Suppressor macrophage treated with lipopolysaccharide for 4 hours (primary cell): ENCODE data around the gene LMO3.

Experiments
- DNase-seq: peaks from one replicate; pipeline ENCODE4 v3.0.0-alpha.2; 2020

Gene LMO3

DNA sequence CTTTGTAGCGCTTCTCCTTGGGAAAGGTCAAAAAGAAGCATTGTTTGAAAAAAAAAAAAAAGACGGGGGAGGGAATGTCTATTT lies at the start of gene LMO3:
Gene LMO3, minus strand, starts transcription at position 46 of the 84 bp plus-strand sequence. CDS start 5,302 bp downstream, outside the sequence.
- DNase-seq: no peak

DNA sequence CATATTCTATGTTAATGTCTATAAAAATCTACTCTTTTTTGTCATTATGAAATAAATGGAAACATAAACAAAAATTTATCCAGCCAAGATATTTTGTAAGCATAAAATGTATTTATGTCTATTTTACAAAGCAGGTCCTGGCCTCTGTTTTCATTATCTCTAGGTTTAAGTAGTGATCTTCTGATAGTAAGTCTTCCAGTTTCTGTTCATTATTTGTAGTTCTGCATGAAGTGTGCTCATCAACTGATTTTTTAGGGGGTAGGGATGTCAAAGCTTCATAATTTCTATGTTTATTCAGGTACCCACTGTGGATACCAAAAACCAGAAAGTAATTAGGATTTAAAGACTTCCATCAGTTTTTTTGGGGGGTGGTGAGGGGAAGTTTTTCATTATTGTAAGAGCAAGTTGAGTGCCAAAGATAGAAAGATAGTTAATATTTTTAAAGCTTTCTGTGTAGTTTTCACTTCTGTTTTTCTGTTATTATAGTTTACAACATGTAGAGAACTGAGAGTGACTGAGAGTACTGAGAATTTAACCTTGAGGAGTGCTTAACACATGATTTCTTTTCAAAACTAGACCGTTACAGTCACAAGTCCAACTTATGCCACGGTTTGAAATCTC lies 30.6 kb upstream of the LMO3 start:
- DNase-seq: no peak

DNA sequence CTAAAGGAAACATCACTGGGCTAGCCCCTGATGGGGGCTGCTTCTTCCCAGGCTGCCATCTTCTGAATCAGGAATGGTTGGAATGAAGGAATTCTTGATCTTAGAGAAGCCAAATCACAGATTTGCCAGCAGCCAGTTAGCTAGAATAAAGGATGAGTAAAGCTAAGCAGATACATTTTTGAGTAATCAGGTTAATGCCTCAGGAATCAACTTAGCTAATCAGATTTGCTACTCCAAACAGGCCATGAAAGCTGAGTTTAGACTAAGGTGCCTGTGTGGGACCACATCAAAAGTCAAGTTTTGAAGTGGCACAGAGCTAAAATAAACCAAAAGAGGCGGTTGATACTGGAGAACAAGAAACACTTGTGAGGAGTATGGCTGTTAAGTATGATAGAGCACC lies 28.8 kb upstream of the LMO3 start:
- no peak for DNase-seq

DNA sequence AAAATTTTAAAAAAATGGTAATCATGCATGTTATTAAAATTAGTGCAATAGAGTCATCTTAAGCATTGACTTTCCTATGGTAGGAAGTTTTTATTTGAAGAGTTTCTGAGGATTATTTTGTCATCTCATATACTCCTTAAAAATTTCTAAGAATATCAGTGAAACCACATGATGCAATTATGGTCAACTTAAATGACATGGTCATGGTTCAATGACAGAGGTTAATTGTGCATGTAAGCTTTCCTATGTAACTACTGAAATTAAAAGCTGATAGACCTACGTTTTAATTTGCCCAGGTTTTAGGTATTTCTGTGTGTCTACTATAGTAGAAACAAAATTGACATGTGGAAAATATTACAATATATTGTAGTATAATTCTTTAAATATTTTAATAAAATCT lies 21.0 kb upstream of the LMO3 start:
- no peak for DNase-seq

DNA sequence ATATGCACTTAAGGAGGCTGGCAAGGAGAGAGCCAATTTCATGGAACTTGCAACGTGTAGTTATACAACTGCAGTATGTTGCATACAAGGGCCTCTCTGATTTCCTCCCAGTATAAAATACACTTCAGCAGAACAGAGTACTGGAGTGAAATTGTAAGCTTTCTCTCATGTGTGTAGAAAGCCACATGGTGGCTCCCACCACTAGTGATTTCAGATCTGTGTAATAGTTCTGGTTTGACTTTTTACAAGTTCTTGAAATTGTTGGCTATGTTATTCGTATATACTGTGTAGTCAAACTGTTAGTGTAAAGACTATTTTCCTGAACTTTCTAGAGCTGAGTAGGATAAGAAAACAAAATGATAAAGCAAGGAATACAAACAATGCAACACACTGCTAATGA lies 16.4 kb upstream of the LMO3 start:
- DNase-seq: no peak

DNA sequence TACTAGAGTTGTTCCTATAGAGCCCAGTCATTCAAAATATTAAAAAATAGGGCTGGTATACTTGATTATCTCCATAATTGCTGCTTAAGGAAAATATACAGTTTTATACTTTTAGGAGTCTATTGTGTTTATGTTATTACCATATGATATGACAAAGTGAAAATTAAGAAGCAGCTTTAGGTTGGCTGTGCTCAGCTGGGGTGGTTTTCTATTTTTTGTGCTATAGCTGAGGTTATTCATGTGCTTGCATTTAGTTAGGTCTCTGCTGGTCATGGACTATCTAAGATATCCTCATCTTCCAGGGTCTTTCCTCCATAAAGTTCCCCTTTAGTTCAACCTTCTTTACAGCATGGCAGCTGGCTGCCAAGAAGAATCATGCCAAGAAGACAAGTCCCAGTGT lies 13.6 kb upstream of the LMO3 start:
- DNase-seq: no peak

DNA sequence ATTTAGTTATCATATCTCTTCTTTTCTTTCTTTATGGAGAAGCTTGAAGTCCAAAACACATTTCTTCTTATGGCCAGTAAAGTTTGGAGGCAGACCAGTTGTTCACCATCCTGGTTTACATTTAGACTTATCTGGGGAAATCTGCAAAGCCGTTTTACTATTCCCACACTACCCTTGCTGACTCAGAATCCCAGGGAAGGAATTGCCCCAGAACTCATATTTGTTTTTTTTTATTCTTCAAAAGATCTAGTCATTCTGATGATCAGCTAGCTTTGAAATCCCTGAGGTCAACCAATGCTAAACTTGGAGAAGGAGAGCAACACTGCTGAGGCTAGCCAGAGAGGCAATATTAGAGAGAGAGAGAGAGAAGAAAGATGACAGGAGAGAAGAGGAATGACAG lies 12.3 kb upstream of the LMO3 start:
- DNase-seq: no peak

DNA sequence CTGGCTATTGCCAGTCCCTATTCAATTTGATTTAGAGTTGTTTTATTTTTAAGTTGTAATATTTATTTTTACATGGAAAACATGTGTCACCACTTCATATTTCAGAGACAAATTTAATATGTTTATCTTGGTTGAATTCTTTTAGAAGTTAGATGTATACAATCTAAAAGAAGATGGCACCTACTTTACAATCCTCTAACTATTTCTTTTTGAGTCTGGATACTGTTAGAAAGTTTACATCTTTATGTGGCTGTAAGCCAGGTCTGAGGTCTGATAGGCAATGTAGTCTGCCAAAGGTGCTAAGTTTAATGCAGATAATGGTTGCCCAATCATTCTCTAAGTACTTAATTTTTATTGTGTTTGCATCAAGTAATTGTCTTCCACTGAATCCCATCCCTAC lies 7.2 kb upstream of the LMO3 start:
- DNase-seq: no peak

DNA sequence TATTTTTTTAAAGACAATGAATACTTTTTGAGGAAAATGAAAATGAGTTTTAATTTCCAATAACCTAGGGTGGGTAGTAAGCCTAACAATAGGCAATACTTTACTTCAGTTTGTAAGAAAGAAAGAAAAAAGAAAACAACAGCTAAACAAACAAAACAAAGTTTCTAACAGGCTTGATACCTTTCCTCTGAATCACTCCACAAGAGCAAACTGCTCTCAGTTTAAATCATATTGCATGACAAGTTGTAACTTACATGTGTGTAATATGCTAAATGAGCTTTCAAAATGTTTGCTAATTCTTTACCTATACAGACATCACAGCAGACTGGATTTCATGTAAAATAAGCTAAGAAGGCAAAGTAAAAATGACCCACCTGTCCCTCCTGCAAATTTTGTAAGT lies 6.7 kb upstream of the LMO3 start:
- no peak for DNase-seq

DNA sequence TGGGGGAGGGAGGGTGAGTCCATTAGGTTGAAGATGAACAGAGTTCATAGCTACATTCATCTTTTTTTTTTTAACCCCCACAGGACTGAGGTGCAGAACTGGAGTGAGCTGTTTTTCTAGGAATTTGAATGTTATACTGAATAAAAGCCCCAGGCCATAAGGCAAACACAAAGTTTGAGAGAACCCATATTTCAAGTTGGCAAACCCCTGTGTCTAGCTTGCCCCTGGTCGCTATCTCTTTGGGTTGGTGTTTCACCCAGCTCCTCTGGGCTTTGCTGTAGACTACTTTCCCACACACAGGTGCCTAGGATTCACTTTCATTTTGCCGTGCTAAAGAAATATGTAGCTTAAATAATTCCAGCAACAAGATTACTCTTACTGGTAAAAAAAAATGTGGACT lies 5.2 kb upstream of the LMO3 start:
- no peak for DNase-seq

DNA sequence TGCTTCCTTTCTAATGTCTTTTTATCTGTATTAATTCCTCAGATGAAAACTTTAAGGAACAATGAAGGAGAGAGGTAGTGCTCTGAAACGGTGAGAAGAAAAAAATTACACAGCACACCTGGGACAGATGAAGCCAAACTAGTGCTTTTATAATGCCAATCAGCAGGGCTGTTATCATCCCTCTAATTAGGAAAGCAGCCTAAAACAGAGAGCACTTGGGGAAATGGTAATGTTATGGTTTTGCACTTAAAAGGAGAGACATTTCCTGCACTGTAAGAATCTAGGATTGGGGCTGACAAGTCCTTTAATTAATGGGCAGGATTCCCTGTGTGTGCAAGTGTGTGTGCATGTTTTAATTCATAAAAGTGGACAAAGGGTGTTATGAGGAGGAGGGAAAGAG lies 4.8 kb upstream of the LMO3 start:
- no peak for DNase-seq

DNA sequence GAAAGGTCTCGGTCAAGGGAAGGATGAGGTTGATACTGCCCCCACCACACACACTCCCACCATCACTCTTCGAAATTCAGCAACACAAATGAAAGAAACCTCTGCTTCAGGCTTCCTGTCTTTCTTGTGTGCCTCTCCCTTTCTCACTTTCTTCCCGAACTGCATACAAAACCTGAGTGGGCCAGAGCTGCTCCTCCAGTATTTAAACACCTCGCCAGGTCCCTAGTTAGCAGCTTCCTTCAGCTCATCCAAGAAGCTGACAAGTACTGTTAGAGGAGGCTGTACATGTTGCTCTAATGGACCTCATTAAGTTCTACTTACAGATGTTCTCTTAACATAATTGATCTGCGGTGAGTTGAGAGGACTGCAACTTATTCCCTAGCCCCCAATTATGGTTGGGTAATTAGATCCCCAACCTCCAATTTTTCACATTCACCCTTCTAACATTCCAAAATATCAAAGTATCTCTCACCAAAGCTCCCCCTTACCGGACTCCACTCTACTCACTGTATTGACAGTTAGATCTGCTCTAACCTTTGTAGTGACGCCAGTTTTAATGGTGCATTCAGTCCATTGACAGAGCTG lies 4.1 kb upstream of the LMO3 start:
- DNase-seq: no peak

DNA sequence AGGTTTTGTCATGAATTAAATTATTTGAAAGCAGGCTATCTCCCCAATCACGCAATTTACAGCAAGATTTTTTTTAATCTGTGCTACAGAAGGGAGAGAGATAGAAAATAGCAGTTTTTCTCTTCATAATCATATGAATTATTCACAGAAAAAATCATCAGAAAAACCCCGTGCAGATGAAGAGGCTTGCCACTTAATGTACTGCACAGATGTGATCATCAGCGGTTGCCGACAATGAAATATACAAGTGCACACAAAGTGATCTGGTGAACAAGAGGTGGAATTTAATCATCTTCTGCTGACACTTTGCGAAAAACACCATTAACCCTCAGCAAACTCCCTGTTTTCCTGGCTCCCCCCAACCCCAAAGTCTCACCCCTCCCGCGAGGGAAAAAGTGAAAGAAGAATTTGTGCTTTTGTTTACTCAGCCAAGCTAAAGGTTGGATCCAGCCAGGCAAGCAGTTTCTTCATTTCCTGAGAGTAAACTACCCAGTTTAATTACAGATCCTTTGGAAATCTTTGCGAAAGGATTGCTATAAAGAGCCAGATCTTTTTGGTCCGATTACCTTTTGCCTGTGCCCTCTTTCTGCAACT lies 3.1 kb upstream of the LMO3 start:
- no peak for DNase-seq

DNA sequence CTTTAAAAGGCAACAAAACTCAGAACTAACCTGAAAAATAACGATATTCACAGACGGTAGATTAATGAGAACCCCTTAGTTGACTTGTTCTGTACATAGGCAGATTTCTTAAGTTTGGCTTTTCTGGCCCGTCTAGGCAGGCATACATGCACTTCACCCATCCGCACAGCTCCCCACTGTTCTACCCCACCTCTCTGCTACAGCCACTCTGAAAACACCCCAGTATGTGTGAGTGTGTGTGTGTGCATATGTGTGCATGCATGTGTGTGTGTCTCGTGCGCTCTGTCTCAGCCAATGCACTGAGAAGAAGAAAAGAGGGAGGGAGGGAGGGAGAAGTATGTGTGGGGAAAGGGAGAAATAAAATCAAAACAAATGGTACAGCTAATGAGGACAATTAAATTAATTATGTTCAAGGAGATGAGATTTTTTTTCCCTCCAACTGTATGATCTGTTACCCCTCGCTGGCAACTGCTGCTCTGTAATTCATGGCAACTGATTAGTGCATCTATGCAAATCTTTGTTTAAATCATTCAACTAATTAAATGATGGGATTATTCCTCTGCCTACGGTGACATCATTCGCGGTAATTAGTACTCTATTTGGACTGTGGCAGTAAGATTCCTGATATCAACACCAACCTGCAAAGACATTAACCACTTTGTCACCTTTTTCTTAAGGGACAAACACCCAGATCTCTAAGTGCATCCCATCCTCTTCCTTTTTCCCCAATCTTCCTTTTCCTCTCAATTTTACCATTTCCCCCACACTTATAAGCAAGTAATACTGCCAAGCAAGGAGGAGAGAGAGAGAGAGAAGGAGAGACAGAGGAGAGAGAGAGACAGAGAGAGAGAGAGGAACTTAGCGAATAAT lies 2.2 kb upstream of the LMO3 start:
- no peak for DNase-seq

DNA sequence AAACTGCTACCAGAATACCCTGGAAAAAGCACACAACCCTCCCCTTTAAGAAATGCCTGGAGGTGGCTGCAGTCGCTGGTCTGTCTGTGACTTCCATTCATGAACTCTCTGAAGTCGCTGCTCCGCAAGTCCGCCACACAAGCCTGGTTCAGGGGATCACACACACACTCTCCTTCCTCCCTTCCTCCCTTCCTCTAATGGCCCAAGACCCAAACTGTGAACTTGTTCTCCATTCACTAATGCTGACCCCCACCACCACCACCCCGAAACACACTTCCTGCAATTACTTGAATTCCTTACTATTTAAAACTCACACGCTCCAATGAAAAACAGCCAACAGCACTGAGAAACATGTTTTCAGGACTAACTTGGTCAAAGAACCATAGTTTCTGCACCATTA lies 1.0 kb upstream of the LMO3 start:
- DNase-seq: no peak

DNA sequence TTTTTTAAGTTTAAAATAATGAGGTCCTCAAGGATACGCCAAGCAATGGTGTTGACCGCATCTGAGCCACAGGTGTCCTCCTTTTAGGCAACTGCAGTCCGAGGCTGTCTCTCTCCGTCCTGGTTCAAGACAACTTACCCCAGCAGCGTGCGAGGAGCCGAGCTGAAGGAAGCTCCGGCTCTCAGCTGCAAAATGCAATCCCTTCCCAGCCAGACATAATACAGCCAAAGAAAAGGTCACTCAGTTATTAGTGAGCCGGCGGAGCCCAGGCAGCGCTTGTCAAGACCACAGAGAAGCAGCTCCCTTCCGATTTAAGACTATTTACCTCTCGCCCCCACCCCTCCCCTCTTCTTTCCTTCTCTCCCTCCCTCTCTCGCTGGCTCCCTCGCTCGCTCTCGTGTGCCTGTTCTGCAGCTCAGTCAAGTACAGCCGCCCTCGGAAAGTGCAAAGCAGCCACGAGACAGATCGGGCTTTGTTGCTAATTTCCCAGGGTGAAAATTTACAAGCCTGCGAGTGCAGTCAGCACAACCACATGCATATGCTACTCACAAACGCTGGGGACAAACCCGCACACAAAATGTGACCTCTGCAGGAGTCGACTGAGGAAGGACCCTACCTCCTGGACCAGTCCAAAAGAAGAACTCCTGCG lies 363 bp upstream of the LMO3 start:
- no peak for DNase-seq

DNA sequence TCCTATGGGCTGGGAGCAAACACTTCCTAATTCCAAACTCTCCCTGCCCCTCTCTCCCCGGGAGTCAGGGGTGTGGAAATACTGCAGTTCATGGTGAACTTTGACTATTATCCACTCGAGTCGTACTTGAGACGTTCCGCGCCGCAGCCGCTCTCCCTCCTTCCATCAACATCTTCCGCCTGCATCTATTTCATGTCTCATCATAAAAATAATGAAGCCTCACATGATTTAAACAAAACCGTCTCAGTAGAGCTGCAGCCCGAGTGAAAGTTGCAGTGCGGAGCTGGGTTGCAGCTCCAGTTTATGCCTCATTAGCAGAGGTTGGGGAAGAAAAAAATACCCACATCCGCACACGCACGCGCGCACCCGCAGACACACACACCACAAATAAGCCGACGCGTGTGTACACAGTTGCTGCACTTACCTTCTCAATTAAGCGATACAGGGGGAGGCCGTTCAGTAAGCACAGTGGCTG lies 283 bp downstream of the LMO3 start:
- DNase-seq: no peak

DNA sequence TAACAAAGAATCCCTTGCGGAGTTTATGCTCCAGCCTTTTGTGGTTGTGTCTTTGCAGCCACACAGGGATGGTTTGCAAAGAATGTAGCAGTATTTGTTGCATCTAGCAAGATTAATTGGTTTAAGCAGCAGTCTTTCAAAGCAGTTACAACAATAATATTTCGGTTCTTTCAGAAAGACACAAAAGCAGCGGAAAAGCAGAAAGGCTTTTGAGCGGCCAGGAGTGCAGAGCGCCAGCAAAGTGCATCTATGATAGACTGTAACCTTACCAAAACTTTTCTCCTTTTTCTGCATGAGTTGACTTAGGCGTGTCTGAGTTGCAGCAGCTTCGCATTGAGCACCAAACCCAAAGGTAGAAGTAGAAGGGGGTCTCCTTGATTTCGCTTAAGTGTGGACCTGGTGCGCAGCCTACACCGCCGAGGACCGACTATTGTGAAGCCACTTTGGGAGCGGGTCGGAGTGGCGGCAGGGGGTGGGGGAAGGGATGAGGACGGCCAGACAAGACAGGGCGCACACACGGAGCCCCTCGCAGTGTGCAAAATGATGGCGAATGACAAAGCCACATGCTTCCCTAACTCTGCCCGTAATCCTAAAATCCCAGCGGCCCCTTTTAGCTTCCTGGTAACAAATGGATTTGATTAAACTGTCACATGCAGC lies 1.2 kb downstream of the LMO3 start:
- DNase-seq: no peak

DNA sequence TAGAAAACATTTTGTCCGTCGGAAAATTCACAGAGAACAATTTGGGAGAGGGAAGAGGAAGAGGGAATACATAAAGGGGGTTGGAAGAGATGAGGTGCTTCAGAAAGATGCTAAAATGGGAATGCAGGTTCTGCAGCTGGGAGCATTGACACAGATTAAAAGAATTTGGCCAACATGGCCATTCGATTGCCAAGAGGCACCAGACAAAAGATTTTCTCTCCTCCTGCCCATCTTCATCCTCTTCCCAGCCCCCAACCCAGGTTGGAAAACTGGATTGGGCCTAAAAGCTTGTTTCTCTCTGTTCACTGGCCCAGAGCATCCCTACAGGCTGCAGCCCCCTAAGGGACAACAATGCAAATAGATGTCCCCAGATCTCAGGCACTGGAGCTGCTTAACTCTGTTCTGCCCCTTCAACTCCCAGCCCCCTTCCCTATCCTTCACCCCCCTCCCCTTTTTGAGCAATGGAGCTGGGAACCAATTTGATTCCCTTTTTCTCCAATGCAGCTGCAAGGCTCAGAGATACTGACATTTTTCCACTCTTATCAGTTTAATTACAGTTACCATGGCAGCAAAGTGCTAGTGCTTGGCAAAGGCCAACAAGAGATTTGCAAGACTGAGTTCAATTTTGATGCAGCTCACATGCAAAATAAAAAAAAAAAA lies 1.9 kb downstream of the LMO3 start:
- DNase-seq: no peak

DNA sequence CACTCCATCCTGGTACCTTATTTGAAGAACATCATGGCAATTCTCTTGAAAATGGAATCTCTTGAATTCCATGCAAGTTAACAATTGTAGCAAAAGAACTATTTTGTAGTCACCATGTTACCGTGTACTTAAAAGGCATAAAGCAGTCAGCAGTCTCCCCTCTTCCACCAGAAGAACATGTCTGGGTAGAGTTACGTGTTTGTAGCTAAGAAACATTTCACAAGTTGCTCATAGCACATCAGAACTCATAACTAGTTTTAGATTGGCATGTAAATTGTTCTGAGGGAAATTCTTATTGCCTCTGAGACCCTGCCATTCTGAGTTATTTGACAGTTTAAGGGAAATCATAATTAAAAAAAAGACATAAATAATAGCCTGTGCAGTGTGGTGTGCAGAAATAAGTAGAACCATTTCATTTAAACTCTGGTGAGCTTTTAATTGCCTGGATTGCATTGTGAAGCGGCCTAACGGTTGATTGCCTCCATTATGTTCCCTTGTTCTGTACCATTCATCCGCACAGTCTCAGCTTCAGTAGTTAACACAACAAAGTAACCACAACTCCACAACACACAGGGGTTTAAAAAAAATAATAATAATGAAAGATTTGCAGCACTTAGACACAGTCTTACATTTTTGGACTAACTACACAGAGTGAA lies 2.6 kb downstream of the LMO3 start:
- DNase-seq: no peak

DNA sequence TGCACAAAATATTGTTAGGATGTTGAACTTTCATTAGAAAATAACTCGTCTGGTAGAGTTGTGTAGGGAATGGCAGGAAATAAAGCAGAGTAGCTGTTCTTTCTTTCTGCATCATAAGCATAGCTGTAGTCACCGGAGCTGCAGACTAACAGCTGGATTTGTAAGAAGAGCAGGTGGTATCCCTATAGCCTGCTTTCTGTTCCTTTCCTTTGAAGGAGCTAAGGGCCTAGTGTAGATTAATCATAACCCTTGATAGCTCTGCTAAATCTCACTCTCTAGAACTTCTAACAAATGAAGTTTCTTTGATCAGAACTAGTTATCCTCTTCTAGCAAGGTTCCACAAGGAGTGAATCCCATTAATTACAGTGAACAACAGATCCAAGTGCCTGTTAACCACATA lies 3.5 kb downstream of the LMO3 start:
- DNase-seq: no peak

DNA sequence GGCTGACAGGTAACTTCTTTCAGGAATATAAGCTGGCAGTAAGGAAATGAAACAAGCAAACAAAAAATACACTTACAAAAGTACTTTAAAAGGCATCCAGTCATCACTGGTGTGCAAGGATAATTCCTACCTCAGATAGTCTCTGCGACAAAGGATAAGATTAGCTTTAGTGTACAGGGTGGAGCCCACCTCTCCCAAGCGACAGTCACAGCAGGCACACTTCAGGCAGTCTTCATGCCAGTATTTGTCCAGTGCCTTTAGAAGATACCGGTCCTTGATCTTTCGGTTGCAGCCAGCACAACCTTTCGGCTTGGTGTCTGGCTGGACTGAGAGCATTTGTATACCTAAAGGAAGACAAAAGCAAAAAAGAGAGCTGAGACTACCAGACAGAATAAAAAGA lies 5.4 kb downstream of the LMO3 start:
- no peak for DNase-seq
